SKM-1 treated with dmso at 0.1 percent for 144 hours (cell line): ENCODE results near the gene NISCH.

ENCODE experiments used
- DNase-seq: peaks from one replicate; lab custom pipeline; 2025; ENCODE audit not compliant: unreplicated experiment; lab: John Stamatoyannopoulos, UW

Gene NISCH

DNA sequence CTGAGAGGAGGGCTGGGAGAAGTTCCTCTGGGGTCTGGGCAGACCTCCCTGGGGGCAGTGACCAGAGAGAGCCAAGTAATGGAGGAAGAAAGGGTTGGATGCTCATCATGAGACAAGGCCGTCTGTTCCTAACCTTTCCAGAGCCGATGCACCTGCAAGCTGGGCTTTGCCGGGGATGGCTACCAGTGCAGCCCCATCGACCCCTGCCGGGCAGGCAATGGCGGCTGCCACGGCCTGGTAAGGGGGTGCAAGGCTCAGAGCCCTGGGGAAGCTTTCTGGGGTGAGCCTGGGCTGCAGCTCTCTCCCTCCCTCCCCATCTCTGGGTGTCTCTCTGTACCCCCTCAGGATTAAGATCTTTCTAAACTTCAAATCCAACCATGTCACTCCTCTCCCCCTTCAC, 56.1 kb downstream of the NISCH start:
- DNase-seq, result no peak

DNA sequence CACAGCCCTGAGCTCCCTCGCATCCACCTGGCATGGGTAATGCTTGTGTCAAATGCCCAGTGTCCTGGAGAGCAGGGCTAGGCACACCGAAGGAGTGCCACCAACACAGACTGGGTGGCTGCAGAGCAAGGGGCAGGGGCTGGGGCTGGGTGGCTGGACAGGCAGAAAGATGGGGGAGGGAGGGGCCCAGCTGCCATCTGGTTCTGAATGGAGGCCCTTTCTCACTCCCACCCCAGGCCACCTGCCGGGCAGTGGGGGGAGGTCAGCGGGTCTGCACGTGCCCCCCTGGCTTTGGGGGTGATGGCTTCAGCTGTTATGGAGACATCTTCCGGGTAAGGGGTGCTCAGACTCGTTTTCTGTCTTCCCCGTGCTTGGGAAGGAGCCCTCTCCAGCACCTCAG, 56.7 kb downstream of the NISCH start:
- DNase-seq, result no peak

DNA sequence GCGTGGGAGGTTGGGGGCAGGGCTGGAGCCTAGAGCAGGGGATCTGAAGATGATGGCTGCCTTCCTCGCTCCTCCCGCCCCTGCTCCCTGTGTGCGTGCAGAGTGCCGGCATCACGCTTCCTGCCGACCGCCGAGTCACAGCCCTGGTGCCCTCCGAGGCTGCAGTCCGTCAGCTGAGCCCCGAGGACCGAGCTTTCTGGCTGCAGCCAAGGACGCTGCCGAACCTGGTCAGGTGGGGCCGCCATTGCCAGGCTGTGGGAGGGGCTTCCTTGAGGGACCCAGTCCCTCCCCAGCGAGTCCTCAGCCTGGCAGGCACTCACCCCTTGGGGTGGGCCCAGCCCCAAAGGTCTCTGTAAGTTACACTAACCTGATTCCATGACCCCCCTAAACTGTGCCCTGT, 57.3 kb downstream of the NISCH start:
- no peak for DNase-seq

DNA sequence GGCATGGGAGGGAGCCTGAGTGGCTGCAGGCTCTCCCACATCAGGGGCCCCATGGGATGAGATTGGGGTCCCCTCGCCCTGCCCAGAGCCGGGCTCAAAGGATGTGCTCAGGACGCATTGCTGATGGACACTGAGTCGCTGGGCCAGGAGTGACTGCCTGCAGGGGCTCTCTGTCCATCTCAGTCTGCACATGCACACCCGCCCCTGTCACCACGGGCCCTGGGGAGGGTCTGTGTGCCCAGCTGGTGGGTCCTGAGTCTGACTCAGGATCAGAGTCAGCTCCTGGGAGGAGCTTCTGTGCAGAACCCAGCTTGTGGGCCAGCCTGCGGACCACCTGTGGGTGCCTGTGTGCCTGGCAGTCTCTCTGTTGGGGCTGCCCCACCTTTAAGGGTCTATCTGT, 57.9 kb downstream of the NISCH start:
- DNase-seq, result no peak

DNA sequence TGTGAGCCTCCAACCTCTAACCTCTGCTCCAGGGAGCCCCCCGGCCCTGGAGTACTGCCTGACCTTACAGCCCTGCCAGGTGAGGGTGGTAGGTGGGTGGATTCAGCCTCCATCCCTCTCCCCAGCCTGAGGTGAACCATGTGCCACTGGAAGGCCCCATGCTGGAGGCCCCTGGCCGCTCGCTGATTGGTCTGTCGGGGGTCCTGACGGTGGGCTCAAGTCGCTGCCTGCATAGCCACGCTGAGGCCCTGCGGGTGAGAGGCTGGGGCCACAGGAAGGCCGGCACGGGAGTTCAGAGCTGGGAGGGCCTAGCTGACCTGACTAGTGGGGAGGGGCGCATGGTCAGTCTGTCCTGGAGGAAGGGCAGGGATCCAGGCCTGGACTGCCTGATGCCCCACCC, 59.2 kb downstream of the NISCH start:
- no peak for DNase-seq

DNA sequence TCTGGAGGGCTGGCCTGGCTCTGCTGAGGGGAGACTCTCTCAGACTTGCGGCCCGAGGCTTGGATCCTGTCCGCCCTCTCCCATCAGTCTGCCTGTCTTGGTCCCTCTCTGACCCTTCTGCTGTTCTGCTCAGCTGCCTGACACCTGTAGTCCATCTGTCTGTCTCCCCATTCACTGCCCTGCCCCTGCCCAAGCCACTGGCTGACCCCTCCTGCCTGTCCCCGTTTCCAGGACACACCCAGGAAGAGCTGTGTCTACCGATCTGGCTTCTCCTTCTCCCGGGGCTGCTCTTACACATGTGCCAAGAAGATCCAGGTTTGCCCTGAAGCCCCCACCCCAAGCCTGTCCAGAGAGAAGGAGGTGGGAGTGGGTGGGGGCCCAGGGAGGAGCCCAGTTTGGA, 59.8 kb downstream of the NISCH start:
- DNase-seq, result no peak

DNA sequence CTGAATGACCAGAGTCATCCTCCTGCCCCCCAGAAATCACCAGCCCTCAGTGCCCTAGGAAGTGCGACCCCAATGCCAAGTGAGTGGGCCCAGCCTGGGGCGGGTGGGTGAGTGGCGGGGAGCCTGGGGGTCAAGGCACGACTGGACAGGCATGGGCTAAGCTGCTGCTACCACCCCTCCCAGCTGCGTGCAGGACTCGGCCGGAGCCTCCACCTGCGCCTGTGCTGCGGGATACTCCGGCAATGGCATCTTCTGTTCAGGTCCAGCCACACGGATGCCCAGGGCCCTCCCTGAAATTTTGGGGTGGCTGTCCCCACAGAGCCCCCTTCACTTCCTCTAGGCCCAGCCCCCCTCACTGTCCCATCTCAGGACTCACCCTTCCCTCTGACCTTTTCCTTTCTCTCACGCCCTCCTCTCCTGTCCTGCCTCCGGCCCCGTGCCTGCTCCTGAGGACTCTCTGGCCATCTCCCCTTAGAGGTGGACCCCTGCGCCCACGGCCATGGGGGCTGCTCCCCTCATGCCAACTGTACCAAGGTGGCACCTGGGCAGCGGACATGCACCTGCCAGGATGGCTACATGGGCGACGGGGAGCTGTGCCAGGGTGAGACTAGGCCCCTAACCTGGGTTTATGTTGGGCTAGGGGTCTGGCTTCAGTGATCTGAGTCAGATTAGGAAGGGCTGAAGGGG, 61.2 kb downstream of the NISCH start:
- no peak for DNase-seq

DNA sequence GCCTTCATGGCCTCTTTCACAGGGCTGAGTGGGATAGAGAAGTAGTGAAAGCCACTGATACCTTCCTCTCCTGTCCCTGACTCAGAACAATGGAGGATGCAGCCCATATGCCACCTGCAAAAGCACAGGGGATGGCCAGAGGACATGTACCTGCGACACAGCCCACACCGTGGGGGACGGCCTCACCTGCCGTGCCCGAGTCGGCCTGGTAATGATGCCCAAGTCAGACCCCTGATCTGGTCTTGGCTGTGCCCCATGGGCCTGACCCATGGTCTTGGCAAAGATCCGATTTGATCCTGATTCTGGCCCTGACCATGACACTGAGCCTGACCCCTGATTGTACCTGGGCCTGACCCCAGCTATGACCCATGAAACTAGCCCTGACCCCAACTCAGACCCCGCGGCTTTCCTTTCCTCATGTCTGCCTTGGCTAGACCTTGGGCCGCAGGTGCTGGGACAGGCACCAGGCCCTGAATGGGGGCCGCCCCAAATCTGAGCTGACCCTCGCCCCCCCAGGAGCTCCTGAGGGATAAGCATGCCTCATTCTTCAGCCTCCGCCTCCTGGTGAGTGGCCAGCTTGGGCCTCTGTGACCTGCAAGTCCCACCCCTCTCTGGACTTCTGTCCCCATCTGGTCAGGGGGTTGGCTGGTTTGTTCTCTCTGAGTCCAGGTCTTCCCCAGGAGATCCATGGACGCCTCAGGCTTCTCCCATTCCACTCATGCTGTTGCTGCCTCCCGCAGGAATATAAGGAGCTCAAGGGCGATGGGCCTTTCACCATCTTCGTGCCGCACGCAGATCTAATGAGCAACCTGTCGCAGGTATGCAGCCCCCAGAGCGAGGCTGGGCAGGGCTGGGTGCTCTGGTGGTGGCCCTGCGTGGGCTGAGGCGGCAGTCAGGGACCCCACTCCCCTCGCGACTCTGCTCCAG, 62.7 kb downstream of the NISCH start:
- no peak for DNase-seq

DNA sequence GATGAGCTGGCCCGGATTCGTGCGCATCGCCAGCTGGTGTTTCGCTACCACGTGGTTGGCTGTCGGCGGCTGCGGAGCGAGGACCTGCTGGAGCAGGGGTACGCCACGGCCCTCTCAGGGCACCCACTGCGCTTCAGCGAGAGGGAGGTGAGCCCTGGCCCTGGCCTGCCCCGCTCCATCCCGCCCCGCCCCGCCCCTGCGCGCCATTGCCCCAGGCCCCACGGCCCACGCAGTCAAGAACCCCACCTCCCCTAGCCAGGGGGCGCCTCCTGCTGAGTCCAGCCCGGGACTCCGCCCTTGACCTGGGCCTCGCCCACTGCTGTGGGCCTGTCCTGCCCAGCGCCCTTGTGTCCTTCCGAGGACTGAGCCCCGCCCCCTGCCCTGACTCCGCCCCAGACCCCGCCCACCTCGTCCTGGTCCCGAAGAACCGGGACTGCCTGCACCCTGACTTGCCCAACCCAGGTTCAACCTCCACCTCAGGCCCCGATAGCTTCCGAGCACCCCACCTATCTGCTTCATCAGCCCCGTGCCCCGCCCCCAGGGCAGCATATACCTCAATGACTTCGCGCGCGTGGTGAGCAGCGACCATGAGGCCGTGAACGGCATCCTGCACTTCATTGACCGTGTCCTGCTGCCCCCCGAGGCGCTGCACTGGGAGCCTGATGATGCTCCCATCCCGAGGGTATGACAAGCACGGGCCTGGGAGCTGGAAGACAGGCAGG, 63.5 kb downstream of the NISCH start:
- no peak for DNase-seq

DNA sequence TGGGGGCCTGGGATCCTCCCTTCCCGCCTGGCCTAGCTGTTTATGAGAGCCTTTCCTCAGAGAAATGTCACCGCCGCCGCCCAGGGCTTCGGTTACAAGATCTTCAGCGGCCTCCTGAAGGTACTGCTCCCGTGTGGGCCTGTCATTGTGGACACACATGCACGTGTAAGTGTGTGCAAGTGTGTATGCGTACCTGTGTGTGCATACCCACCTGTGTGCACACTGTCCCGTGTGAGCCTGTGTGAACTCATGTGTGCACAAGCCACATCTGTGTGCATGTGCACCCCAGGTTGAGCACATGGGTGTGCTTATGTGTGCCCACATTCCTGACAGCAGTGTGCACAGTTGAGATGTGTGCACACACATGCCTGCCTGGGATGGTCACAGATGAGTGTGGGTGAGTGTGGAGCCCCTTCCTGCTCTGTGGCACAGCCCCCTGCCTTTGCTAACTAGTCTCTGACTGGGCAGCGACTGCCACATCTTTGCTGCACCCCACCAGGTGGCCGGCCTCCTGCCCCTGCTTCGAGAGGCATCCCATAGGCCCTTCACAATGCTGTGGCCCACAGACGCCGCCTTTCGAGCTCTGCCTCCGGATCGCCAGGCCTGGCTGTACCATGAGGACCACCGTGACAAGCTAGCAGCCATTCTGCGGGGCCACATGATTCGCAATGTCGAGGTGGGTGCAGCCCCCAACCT, 64.2 kb downstream of the NISCH start:
- no peak for DNase-seq

DNA sequence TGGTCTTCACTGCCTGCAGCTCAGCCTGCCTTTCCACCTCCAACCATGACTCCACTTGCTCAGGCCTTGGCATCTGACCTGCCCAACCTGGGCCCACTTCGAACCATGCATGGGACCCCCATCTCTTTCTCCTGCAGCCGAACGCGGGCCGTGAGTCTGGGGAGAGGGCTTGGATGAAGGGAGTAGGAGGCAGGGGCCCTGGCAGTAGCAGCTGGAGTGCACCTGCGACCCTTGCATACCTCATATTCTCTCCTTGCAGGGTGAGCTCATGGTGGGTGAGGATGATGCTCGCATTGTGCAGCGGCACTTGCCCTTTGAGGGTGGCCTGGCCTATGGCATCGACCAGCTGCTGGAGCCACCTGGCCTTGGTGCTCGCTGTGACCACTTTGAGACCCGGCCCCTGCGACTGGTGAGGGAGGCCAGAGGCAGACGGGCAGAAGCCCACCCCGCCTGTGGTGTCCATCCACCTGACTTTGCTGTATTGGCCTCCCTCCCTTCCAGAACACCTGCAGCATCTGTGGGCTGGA, 64.8 kb downstream of the NISCH start:
- DNase-seq, result no peak

DNA sequence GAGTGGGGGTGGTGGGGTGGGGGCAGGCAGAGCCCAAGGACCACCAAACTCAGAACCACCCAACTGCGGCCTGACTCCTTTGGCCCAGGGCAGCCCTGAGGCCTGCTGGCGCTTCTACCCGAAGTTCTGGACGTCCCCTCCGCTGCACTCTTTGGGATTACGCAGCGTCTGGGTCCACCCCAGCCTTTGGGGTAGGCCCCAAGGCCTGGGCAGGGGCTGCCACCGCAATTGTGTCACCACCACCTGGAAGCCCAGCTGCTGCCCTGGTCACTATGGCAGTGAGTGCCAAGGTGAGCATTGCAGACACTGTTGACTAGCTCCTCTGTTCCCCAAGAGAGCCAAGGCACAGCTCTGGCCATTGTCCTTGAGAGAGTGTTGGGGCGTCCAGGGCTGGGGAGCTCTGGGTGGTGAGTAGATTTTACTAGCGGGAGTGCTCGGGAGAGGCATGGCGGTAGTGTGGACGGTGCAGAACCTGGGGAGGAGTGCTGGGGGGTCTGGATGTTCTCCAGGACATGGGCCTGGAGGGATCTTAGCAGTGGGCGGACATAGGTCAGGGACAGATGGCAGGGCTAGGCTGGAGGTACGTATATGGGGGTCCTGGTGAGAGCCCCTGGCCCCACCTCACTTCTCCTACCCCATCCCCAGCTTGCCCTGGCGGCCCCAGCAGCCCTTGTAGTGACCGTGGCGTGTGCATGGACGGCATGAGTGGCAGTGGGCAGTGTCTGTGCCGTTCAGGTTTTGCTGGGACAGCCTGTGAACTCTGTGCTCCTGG, 65.5 kb downstream of the NISCH start:
- DNase-seq, result no peak

DNA sequence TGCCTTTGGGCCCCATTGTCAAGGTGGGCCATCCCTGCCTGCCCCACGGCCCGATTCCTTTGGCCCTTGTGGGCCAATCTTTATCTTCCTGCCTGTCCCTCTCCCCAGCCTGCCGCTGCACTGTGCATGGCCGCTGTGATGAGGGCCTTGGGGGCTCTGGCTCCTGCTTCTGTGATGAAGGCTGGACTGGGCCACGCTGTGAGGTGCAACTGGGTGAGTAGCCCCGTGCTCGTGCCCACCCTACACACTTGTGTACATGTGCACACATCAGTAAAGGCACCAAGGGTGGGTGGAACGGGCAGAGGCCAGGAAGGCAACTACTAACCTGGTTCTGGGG, 66.1 kb downstream of the NISCH start:
- no peak for DNase-seq

DNA sequence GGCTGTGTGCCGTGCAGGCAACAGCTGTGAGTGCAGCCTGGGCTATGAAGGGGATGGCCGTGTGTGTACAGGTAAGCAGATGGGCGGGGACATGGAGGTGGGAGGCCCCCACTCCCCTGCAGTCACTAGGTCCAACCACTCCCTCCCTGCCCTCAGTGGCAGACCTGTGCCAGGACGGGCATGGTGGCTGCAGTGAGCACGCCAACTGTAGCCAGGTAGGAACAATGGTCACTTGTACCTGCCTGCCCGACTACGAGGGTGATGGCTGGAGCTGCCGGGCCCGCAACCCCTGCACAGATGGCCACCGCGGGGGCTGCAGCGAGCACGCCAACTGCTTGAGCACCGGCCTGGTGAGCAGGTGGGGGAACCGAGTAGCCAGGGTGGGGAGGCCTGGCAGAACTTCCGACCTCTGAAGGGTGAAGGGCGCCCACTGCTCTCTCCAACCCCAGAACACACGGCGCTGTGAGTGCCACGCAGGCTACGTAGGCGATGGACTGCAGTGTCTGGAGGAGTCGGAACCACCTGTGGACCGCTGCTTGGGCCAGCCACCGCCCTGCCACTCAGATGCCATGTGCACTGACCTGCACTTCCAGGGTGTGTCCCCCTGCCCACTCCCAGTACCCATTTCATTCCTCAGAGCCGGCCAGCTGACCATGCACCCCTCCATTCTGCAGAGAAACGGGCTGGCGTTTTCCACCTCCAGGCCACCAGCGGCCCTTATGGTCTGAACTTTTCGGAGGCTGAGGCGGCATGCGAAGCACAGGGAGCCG, 66.7 kb downstream of the NISCH start:
- no peak for DNase-seq

DNA sequence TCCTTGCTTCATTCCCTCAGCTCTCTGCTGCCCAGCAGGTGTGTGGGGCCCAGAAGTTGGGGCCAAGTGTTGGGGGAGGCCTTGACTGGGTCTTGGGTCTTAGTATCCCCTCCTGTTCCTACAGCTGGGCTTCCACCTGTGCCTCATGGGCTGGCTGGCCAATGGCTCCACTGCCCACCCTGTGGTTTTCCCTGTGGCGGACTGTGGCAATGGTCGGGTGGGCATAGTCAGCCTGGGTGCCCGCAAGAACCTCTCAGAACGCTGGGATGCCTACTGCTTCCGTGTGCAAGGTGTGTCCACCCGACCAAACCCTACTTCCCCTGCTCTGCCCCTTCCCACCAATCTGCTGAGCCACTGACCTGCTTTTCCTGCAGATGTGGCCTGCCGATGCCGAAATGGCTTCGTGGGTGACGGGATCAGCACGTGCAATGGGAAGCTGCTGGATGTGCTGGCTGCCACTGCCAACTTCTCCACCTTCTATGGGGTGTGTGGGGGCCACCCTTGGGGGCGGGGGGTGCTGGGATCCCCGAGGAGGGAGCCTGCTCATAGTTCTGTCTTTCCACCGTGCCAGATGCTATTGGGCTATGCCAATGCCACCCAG, 67.3 kb downstream of the NISCH start:
- no peak for DNase-seq

DNA sequence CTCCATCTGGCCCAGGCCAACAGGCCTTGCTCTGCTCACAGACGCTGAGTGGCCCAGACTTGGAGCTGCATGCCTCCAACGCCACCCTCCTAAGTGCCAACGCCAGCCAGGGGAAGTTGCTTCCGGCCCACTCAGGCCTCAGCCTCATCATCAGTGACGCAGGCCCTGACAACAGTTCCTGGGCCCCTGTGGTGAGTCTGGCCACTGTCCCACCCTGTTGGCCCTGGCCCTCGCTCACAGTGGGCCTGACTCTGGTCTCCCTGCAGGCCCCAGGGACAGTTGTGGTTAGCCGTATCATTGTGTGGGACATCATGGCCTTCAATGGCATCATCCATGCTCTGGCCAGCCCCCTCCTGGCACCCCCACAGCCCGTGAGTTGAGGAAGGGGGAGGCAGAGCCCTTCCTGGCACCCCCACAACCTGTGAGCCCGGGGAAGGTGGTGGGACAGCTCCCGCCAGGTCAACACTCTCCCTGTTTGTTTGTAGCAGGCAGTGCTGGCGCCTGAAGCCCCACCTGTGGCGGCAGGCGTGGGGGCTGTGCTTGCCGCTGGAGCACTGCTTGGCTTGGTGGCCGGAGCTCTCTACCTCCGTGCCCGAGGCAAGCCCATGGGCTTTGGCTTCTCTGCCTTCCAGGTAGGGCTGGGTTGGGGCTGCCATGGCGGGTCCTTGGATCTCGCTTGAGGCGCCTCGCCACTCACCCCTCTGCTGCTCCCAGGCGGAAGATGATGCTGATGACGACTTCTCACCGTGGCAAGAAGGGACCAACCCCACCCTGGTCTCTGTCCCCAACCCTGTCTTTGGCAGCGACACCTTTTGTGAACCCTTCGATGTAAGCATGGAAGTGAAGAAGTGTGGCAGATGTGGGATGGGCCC, 68.2 kb downstream of the NISCH start:
- no peak for DNase-seq

DNA sequence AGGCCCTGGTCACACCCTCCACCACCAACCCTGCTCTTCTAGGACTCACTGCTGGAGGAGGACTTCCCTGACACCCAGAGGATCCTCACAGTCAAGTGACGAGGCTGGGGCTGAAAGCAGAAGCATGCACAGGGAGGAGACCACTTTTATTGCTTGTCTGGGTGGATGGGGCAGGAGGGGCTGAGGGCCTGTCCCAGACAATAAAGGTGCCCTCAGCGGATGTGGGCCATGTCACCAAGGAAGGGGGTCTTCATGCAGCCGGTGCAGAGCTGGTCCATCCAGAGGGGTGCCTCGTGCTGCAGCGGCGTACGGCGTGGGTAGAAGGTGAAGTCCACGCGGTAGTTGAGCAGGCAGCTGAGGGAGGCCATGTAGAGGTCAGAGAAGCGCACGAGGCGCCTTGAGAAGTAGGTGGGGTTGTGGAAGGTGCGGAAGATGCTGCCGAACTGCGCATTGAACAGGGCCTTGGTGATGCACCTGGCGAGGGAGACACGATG, 68.9 kb downstream of the NISCH start:
- DNase-seq, result no peak
